Measurements from ENCODE around the gene STAMBP. TPM values are rescaled to one million over a fixed set of nuclear protein-coding genes. Genes with fewer than 3 reads are reported as not detected.
"Not testable (repeated sequence)": the region's sequence is repeated elsewhere in the genome, so short reads cannot be mapped to it uniquely, and the experiment has no call there.

STAMBP gene
- polyA plus RNA-seq, 1 donor = 42.9 TPM

- DNase-seq (ENCODE audit: low read depth) = not testable (repeated sequence)
Measured at GRCh38 chr2:73887596-73888353, 59.0 kb downstream of the STAMBP start.

- DNase-seq (ENCODE audit: low read depth) = no peak
Measured at GRCh38 chr2:73888388-73888787, 59.6 kb downstream of the STAMBP start.

GRCh38 chr2:73889206-73889605 is 60.4 kb downstream of the STAMBP start:
- no peak for DNase-seq (ENCODE audit: low read depth)

- DNase-seq (ENCODE audit: low read depth) = no peak
Measured at GRCh38 chr2:73890301-73891092, 61.7 kb downstream of the STAMBP start.

- no peak for DNase-seq (ENCODE audit: low read depth)
Measured at GRCh38 chr2:73891276-73891901, 62.6 kb downstream of the STAMBP start.

GRCh38 chr2:73892631-73893329 is 64.0 kb downstream of the STAMBP start, which contains the start of gene ACTG2:
Gene ACTG2, plus strand, starts transcription at chr2:73893008. Its CDS starts 8,304 bp downstream, at chr2:73901312.
- DNase-seq (ENCODE audit: low read depth) = no peak

- no peak for DNase-seq (ENCODE audit: low read depth)
Measured at GRCh38 chr2:73893764-73894474, 65.2 kb downstream of the STAMBP start.

- DNase-seq (ENCODE audit: low read depth) = no peak
Measured at GRCh38 chr2:73894475-73894850, 65.7 kb downstream of the STAMBP start.

- DNase-seq (ENCODE audit: low read depth) = no peak
Measured at GRCh38 chr2:73894877-73895276, 66.1 kb downstream of the STAMBP start.

- DNase-seq (ENCODE audit: low read depth) = no peak
Measured at GRCh38 chr2:73895473-73895872, 66.7 kb downstream of the STAMBP start.

- no peak for DNase-seq (ENCODE audit: low read depth)
Measured at GRCh38 chr2:73896362-73897239, 67.8 kb downstream of the STAMBP start.

- no peak for DNase-seq (ENCODE audit: low read depth)
Measured at GRCh38 chr2:73897240-73897583, 68.5 kb downstream of the STAMBP start.

GRCh38 chr2:73897934-73898333 is 69.2 kb downstream of the STAMBP start:
- DNase-seq (ENCODE audit: low read depth) = no peak

GRCh38 chr2:73899801-73900336 is 71.1 kb downstream of the STAMBP start:
- DNase-seq (ENCODE audit: low read depth) = no peak

- no peak for DNase-seq (ENCODE audit: low read depth)
Measured at GRCh38 chr2:73901143-73901542, 72.4 kb downstream of the STAMBP start.

- no peak for DNase-seq (ENCODE audit: low read depth)
Measured at GRCh38 chr2:73902284-73902683, 73.5 kb downstream of the STAMBP start.

- DNase-seq (ENCODE audit: low read depth) = no peak
Measured at GRCh38 chr2:73903313-73903712, 74.6 kb downstream of the STAMBP start.

GRCh38 chr2:73903949-73904613 is 75.3 kb downstream of the STAMBP start:
- not testable (repeated sequence) for DNase-seq (ENCODE audit: low read depth)

- no peak for DNase-seq (ENCODE audit: low read depth)
Measured at GRCh38 chr2:73904952-73905351, 76.2 kb downstream of the STAMBP start.
